ENCODE measurements around the gene PAFAH1B1.

The PAFAH1B1 gene

DNA sequence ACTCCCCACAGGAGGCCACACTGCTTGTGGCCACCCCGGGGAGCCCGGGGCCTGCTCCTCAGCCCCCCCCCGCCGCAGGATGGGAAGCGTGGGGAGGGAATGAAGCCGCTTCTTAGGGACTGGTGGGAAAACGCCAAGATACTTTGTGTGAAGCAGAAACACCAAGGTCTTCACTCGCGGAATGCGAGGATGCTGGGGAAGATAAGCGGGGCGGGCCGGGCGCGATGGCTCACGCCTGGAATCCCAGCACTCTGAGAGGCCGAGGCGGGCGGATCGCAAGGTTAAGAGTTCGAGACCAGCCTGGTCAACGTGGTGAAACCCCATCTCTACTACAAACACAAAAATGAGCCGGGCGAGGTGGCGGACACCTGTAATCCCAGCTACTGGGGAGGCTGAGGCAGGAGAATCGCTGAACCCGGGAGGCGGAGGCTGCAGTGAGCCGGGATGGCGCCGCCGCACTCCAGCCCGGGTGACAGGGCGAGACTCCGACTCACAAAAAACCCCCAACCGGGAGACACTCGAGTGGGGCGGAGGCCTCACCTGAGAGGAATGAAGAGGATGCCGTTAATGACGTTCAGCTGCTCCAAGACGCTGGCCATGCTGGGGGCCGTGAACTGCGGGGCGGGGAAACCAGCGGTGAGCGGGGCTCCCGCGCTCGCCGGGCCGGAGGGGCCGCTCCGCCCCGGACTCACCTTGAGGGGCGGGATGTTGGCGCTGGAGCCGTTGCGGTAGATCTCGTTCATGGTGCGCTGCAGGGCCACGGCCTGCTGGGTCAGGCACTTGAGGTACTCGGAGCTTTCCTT, 97.8 kb downstream of the PAFAH1B1 start:
- TF ChIP-seq, protein P1, sequence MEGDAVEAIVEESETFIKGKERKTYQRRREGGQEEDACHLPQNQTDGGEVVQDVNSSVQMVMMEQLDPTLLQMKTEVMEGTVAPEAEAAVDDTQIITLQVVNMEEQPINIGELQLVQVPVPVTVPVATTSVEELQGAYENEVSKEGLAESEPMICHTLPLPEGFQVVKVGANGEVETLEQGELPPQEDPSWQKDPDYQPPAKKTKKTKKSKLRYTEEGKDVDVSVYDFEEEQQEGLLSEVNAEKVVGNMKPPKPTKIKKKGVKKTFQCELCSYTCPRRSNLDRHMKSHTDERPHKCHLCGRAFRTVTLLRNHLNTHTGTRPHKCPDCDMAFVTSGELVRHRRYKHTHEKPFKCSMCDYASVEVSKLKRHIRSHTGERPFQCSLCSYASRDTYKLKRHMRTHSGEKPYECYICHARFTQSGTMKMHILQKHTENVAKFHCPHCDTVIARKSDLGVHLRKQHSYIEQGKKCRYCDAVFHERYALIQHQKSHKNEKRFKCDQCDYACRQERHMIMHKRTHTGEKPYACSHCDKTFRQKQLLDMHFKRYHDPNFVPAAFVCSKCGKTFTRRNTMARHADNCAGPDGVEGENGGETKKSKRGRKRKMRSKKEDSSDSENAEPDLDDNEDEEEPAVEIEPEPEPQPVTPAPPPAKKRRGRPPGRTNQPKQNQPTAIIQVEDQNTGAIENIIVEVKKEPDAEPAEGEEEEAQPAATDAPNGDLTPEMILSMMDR (IDR thresholded peaks at IDR 0.05; ENCODE audit: insufficient read depth, low read length, missing control alignments), result no peak

DNA sequence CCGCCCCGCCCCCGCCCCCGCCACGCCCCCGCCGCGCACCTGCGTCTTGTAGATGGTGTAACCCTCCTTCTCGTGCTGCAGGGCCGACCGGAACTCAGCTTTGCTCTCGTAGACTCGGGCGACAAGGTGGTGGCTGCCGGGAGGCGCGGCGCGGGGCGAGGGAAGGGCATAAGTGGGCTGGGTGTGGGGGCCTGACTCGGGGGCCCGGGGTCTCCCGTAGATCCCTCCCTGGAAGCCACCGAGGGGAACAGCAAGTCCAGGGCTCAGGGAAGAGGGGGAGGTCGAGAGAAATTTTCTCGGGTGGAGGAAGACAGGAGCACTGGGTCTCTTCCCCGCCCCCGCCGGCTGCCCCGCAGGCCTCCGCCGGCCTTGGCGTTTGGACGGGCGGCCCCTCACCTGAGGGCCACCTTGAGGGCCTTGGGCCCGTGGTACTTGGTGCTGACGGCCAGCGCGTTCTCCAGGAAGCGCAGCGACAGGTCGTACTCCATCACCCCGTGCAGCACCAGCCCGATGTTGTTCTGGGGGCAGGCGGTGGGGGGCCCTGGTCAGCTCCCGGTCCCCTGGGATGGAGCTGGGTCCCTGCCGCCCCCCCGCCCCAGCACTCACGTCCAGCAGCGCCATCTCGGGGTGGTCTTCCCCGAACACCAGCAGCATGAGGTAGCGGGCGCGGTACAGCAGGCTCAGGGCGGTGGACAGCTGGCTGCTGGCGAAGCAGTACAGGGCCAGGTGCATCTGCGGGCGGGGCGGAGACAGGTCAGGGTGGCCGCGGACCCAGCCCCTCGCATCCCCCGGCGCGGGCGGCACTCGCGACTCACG, 98.7 kb downstream of the PAFAH1B1 start:
- TF ChIP-seq, protein P1 (IDR thresholded peaks at IDR 0.05; ENCODE audit: insufficient read depth, low read length, missing control alignments), result no peak
- CTCF ChIA-PET, result no interaction called here
- no peak overlapping the region for H3K4me3 ChIP-seq (ENCODE audit: low read depth, low read length)
- POLR2A ChIA-PET, result no interaction called here
- DNase-seq (ENCODE audit: low read depth, low spot score), result no peak

More for the DNA sequence above, 97.8 kb downstream of the PAFAH1B1 start:
- ChIA-PET CTCF (no interaction called here), POLR2A (no interaction called here)
- H3K4me3 ChIP-seq (ENCODE audit: low read depth, low read length), result no peak overlapping the region
- no peak for DNase-seq (ENCODE audit: low read depth, low spot score)

DNA sequence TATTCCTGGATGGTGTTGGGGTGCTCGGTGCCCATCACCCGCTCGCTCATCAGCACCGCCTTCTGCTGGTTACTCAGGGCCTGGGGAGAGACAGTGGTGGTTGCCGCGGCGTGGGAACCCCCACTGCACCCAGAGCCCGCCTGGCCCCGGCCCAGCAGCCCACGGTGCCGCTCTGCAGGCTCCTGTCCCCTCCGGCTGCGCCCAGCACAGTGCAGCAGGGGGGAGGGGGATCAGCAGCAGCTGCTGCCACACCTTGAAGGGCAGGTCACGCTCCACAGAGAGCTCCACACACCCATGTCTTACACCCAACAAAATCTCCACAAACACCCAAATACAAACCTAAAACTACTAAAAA, 99.3 kb downstream of the PAFAH1B1 start:
- POLR2A ChIA-PET, result no interaction called here
- TF ChIP-seq, protein P1 (IDR thresholded peaks at IDR 0.05; ENCODE audit: insufficient read depth, low read length, missing control alignments), result no peak
- H3K4me3 ChIP-seq (ENCODE audit: low read depth, low read length), result no peak overlapping the region
- CTCF ChIA-PET, result no interaction called here
- no peak for DNase-seq (ENCODE audit: low read depth, low spot score)

DNA sequence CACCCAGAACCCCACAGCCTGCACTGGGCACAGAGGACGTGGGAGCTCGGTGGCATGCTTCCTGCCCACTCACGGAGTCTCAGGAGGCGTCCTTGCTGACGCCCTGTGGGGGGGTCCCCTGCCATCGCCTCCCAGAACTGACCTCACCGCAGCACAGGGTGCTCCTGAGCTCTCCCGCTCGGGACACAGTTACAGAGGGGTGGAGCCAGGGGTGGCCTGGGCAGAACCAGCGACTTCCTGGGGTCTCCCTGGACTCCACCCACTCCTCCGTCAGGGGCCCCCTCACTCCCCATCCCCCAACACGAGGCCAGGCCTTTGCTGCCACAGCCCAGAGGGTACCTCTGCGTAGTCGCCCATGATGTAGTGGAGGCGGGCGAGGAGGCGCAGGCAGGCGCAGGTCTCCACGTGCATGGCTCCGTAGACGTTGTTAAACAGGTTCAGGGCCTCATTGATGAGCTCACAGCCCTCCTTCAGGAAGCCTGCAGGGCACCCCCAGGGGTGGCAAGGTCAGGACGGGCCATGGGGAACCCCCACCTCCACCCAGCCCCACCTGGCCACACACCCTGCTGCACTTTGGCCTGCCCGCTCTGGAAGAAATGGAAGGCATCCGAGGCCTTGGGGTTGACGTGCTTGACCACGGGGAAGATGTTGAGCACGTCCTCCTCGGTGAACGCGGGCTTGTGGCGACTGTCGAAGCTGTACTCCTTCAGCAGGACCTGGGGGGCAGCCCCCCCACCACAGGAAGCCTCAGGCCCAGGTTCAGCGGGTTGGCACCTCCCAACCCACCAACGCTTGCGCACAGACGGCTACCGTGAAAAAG, 100.3 kb downstream of the PAFAH1B1 start:
- TF ChIP-seq, protein P1 (IDR thresholded peaks at IDR 0.05; ENCODE audit: insufficient read depth, low read length, missing control alignments), result no peak
- DNase-seq (ENCODE audit: low read depth, low spot score), result no peak
- no peak overlapping the region for H3K4me3 ChIP-seq (ENCODE audit: low read depth, low read length)
- ChIA-PET POLR2A (no interaction called here), CTCF (no interaction called here)

DNA sequence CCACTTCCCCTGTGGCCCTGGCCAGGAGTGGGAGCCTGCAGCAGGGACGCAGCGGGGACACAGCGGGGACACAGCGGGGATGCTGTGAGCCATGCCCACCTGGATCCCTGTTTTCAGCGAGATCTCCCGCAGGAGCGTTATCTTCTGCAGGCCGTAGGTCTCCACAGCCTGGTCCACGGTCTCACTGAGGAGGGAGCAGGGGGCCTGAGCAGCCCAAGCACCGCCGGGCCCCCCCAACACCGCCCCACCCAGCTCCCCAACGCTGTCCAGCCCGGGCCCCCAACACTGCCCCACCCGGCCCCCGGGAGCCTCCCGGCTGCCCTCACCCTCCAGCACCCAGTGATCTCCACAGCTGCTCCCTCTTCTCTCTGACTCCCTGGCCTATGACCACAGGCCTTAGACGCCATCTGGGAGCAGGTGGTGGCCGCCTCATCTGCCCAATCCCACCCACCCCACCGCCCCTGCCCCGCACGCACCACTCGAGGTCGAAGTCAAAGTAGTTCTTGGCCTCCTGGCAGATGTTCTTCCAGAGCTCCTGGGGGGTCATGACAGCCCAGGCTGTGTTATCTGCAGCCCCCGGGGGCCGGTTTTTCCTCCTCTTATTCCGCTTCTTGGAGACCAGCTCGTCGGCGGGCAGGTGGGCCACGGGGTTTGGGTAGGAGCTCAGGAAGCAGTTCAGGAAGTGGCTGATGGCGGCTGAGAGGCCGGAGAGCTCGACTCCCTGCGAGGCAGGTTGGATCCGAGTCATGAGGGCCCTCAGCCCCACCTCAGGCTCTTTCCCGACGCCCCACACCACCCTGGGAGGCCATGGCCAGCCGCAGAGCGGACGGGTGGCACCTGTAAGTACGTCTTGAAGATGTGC, 101.2 kb downstream of the PAFAH1B1 start:
- ChIA-PET POLR2A (no interaction called here), CTCF (no interaction called here)
- TF ChIP-seq, protein P1 (IDR thresholded peaks at IDR 0.05; ENCODE audit: insufficient read depth, low read length, missing control alignments), result no peak
- no peak for DNase-seq (ENCODE audit: low read depth, low spot score)
- H3K4me3 ChIP-seq (ENCODE audit: low read depth, low read length), result no peak overlapping the region
